ENCODE measurements around the gene SDCBP2.

- no peak for TF ChIP-seq CTCF (IDR thresholded peaks at IDR 0.05)
- no peak for TF ChIP-seq POLR2A (IDR thresholded peaks at IDR 0.05; ENCODE audit: low read length)
- no peak for TF ChIP-seq RFX5 (IDR thresholded peaks at IDR 0.05)
- no peak for TF ChIP-seq MAFK (IDR thresholded peaks at IDR 0.05; ENCODE audit: partially characterized antibody)
- TF ChIP-seq MYC (IDR thresholded peaks at IDR 0.05; ENCODE audit: borderline replicate concordance, low read length) = no peak
- no peak for TF ChIP-seq ELK1 (IDR thresholded peaks at IDR 0.05; ENCODE audit: low read depth, low read length)
- no peak for TF ChIP-seq NR3C1 (IDR thresholded peaks at IDR 0.05)
- no peak for TF ChIP-seq ZSCAN20 (CRISPR knock-in tag; IDR thresholded peaks at IDR 0.05)
- TF ChIP-seq EP300 (IDR thresholded peaks at IDR 0.05) = no peak
- TF ChIP-seq HDAC2 (IDR thresholded peaks at IDR 0.05) = no peak
- no peak for TF ChIP-seq RARB (CRISPR knock-in tag; IDR thresholded peaks at IDR 0.05)
- TF ChIP-seq NFE2L2 (conservative IDR thresholded peaks at IDR 0.05; ENCODE audit: low read length) = no peak
Measured at GRCh38 chr20:1304710-1305515, 24.0 kb downstream of the SDCBP2 start.
